ENCODE data around the gene RMND5B. TPM values are rescaled to one million over a fixed set of nuclear protein-coding genes. Genes with fewer than 3 reads are reported as not detected.

The RMND5B gene
- total and polyA plus RNA-seq, 10 of the 15 experiments (the other 5 are each of a cell fraction or from before 2014, with no cell fraction given), result 1.6 to 50.7 (median 30.9) TPM

DNA sequence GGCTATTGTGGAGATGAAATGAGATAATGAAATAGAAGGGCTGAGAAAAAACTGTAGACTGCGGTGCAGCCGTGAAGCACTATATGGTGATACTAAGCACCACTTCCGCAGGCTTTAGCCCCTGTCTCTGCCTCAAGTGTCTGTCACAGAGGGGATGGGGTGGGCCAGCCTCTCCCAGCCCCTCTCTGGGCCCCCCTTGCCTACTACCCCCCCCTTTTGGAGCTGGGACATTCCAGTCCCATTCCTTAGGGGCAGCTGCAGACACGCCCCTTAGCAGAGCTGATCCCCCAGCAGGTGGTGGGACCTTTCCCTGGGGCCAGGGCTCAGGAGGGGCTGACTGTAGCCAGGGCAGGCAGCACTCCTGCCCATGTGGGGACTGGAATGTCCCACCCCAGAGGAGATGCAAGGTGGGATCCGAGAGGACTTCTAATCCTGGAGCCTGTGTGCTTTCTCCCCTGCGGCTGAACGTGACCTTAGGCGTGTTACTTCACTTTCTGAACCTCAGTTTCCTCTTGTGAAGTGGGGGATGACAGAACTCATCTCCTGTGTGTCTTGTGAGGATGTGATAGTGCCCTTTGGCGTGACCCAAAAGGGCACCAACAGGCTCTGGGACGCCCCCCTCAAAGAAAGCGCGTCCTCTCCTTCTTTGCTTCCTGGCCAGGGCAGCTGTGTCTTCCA is 15.5 kb upstream of the RMND5B start:
- Histone ChIP-seq H2AFZ (ENCODE audit: control insufficient read depth, low read depth, low read length) (peak overlapping the region; percentile 40; the same call in 1 of the 2 replicates), H3K4me1 (ENCODE audit: control insufficient read depth, insufficient read depth, low read length) (peaks cover 33% of the 10 kb centered on the region), H3K9me3 (replicated peaks; ENCODE audit: control insufficient read depth, insufficient read depth, low read length) (no peaks in the 10 kb centered on the region), H3K27me3 (replicated peaks in 1 of 2; ENCODE audit: control insufficient read depth in 2 of 2, insufficient read depth in 2 of 2, low read length in 1 of 2) (no peaks in the 10 kb centered on the region), H3K4me3 (peak overlapping the region; percentile 88), H3K27ac (ENCODE audit: control insufficient read depth, insufficient read depth) (peak overlapping the region; percentile 72), H4K20me1 (ENCODE audit: control insufficient read depth, insufficient read depth) (no peaks in the 10 kb centered on the region), H3K4me2 (ENCODE audit: control insufficient read depth, insufficient read depth) (peak overlapping the region; percentile 84), H3K9ac (ENCODE audit: control insufficient read depth, insufficient read depth, low read length) (peak overlapping the region; percentile 70), H3K79me2 (ENCODE audit: control insufficient read depth, insufficient read depth, low read length) (peaks cover 56% of the 10 kb centered on the region), H3K36me3 (ENCODE audit: control insufficient read depth in 2 of 2, insufficient read depth in 2 of 2, low read length in 1 of 2) (peaks cover 0 to 3% of the 10 kb centered on the region in 2 experiments; a peak in 1 of 4 replicates)
- no peak for TF ChIP-seq CREB1 (IDR thresholded peaks at IDR 0.05; ENCODE audit: low read depth)
- TF ChIP-seq EED (IDR thresholded peaks at IDR 0.05; ENCODE audit: low read depth), result no peak
- TF ChIP-seq, protein P1, sequence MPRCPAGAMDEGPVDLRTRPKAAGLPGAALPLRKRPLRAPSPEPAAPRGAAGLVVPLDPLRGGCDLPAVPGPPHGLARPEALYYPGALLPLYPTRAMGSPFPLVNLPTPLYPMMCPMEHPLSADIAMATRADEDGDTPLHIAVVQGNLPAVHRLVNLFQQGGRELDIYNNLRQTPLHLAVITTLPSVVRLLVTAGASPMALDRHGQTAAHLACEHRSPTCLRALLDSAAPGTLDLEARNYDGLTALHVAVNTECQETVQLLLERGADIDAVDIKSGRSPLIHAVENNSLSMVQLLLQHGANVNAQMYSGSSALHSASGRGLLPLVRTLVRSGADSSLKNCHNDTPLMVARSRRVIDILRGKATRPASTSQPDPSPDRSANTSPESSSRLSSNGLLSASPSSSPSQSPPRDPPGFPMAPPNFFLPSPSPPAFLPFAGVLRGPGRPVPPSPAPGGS (IDR thresholded peaks at IDR 0.05; ENCODE audit: borderline replicate concordance, insufficient read depth, low read depth, low read length, poor library complexity, severe bottlenecking), result no peak
- TF ChIP-seq POLR2AphosphoS5 (IDR thresholded peaks at IDR 0.05; ENCODE audit: low read length), result no peak
- peak; percentile 41; the same call in 1 of the 2 replicates for TF ChIP-seq SPI1 (IDR thresholded peaks at IDR 0.05; ENCODE audit: borderline replicate concordance, insufficient read depth, low read depth, low read length)
- TF ChIP-seq CBFB (IDR thresholded peaks at IDR 0.05; ENCODE audit: low read depth), result no peak
- TF ChIP-seq, protein P2, sequence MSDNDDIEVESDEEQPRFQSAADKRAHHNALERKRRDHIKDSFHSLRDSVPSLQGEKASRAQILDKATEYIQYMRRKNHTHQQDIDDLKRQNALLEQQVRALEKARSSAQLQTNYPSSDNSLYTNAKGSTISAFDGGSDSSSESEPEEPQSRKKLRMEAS (IDR thresholded peaks at IDR 0.05; ENCODE audit: low read depth, low read length), result no peak
- peak; percentile 47; the same call in 1 of the 2 replicates for TF ChIP-seq MXI1 (IDR thresholded peaks at IDR 0.05; ENCODE audit: low read depth, low read length)
- TF ChIP-seq CHD2 (IDR thresholded peaks at IDR 0.05; ENCODE audit: borderline replicate concordance, low read depth, low read length), result 0 out of 2 replicates have a peak, but pooled peaks have one; percentile 31
- no peak for TF ChIP-seq MYB (IDR thresholded peaks at IDR 0.05; ENCODE audit: borderline replicate concordance, low read depth, low read length)
- peak; percentile 18; the same call in 1 of the 2 replicates for TF ChIP-seq IKZF1 (conservative IDR thresholded peaks at IDR 0.05)
- no peak for TF ChIP-seq SIN3A (IDR thresholded peaks at IDR 0.05; ENCODE audit: low read depth, low read length)
- no peak for TF ChIP-seq HCFC1 (IDR thresholded peaks at IDR 0.05; ENCODE audit: low read length)
- TF ChIP-seq NR2F1 (conservative IDR thresholded peaks at IDR 0.05), result peak; percentile 60
- TF ChIP-seq, protein P3, sequence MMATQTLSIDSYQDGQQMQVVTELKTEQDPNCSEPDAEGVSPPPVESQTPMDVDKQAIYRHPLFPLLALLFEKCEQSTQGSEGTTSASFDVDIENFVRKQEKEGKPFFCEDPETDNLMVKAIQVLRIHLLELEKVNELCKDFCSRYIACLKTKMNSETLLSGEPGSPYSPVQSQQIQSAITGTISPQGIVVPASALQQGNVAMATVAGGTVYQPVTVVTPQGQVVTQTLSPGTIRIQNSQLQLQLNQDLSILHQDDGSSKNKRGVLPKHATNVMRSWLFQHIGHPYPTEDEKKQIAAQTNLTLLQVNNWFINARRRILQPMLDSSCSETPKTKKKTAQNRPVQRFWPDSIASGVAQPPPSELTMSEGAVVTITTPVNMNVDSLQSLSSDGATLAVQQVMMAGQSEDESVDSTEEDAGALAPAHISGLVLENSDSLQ (IDR thresholded peaks at IDR 0.05), result peak; percentile 70
- TF ChIP-seq RCOR1 (conservative IDR thresholded peaks at IDR 0.05; ENCODE audit: low read depth, low read length), result 0 out of 2 replicates have a peak, but pooled peaks have one; percentile 25
- TF ChIP-seq BHLHE40 (IDR thresholded peaks at IDR 0.05; ENCODE audit: borderline replicate concordance in 1 of 2, low read depth in 2 of 2, low read length in 1 of 2), result peak; percentile 59 to 75; a peak in 3 of 4 replicates
- TF ChIP-seq FOXM1 (IDR thresholded peaks at IDR 0.05; ENCODE audit: low read depth, low read length), result no peak
- TF ChIP-seq CHD1 (IDR thresholded peaks at IDR 0.05; ENCODE audit: low read depth, low read length), result no peak
- TF ChIP-seq ASH2L (IDR thresholded peaks at IDR 0.05; ENCODE audit: borderline replicate concordance, low read depth), result no peak
- no peak for TF ChIP-seq TAF1 (IDR thresholded peaks at IDR 0.05; ENCODE audit: borderline replicate concordance, low read depth, low read length)
- in situ Hi-C loops (cut with MboI) (loop anchor here (10.0 kb wide), 1 partner anchor 1440 kb away; the partner anchor contains the start of gene RUFY1), intact Hi-C loops (cut with micrococcal nuclease; ENCODE audit: unreplicated experiment) (loop anchor here (10.0 kb wide), 1 partner anchor 1580 kb away; the partner anchor contains the start of gene RNF44)
- BruUV-seq (replicated peaks), result no TSS peak
- DNase-seq (ENCODE audit: low read depth, low spot score) (no peak), ATAC-seq (peak; percentile 34), FAIRE-seq (no peak)
- SMC1A ChIA-PET (ENCODE audit: uncharacterized antibody, unreplicated experiment), result interaction anchor here (1.3 kb wide), 1 partner anchor 24 kb away, joined by 4 read pairs; no protein-coding TSS in a partner anchor
- RAD21 ChIA-PET (ENCODE audit: unreplicated experiment), result no interaction called here
- CTCF ChIA-PET, result interaction anchor here (0.6 to 3.0 kb wide), 5 partner anchors 27 to 1434 kb away, joined by 3 to 14 read pairs (median 5); partner anchors contain the start of gene NHP2
- 16% methylated on average over 12 of the region's 12 CpGs for WGBS (ENCODE audit: insufficient coverage, insufficient replicate concordance, low lambda C conversion rate, missing lambda C conversion rate)
- POLR2A ChIA-PET, result interaction anchor here (0.6 to 1.9 kb wide), 5 partner anchors 9 to 89 kb away, joined by 3 to 7 read pairs (median 5); partner anchors contain the start of gene HNRNPAB

Measured in GM12878 (cell line).